Sigmoid colon (tissue), 7 donors: ENCODE data around the gene TMPRSS9. TPM values are rescaled to one million over a fixed set of nuclear protein-coding genes. Genes with fewer than 3 reads are reported as not detected.
A peak's percentile ranks its signal among the peaks of the same experiment; 100 is the strongest.
"Not testable (repeated sequence)": the region's sequence is repeated elsewhere in the genome, so short reads cannot be mapped to it uniquely, and the experiment has no call there.

Experiments used
- DNase-seq: peaks from one replicate; pipeline ENCODE4 v3.0.0-alpha.2; 2019
- H3K27ac ChIP-seq, 4 donors: fragments of 200-600 bp; sonication (generic); one replicate each; pipeline ENCODE4 v1.5.1; 2016 to 2019; ENCODE audit warnings: mild to moderate bottlenecking in 1 of 4
- H3K27me3 ChIP-seq, 3 donors: fragments of 200-600 bp; sonication (generic); one replicate each; pipeline ENCODE4 v1.5.1; 2019; ENCODE audit warnings: mild to moderate bottlenecking in 1 of 3
- H3K36me3 ChIP-seq, 4 donors: fragments of 200-600 bp; sonication (generic); one replicate each; pipeline ENCODE4 v1.5.1; 2016 to 2019
- H3K4me1 ChIP-seq, 4 donors: fragments of 200-600 bp; sonication (generic); one replicate each; pipeline ENCODE4 v1.5.1; 2017 to 2019
- H3K4me3 ChIP-seq, 4 donors: fragments of 200-600 bp; sonication (generic); one replicate each; pipeline ENCODE4 v1.5.1; 2017 to 2019; ENCODE audit warnings: mild to moderate bottlenecking in 2 of 4, moderate library complexity in 1 of 4
- H3K9me3 ChIP-seq, 4 donors: fragments of 200-600 bp in 3 of 4; sonication (generic) in 3 of 4; one replicate each; pipeline versions ENCODE4 v1.5.1 to v1.6.1; 2013 to 2019
- CTCF ChIP-seq, 4 experiments: fragments of 450-650 bp in 3 of 4; fragments of 200-600 bp in 1 of 4; IDR thresholded peaks; one replicate each; pipeline ENCODE4 v1.5.1; 2016 to 2019; ENCODE audit warnings: antibody characterized with exemption in 4 of 4, mild to moderate bottlenecking in 3 of 4, moderate library complexity in 2 of 4
- EP300 ChIP-seq, 4 donors: sonication (generic); formaldehyde crosslinking; IDR thresholded peaks; one replicate each; pipeline ENCODE4 v1.6.1; 2017; ENCODE audit warnings: antibody characterized with exemption in 4 of 4
- POLR2A ChIP-seq, 2 donors: fragments of 450-650 bp; IDR thresholded peaks; one replicate each; pipeline ENCODE4 v1.6.1; 2016; ENCODE audit warnings: antibody characterized with exemption in 2 of 2, mild to moderate bottlenecking in 2 of 2, moderate library complexity in 2 of 2
- POLR2AphosphoS5 ChIP-seq, 4 donors: sonication (generic); formaldehyde crosslinking; IDR thresholded peaks; one replicate each; pipeline ENCODE4 v1.6.1; 2017; ENCODE audit warnings: antibody characterized with exemption in 4 of 4
- WGBS, 2 donors: extraction: QIAGEN DNeasy Blood & Tissue Kit; methylation state at CpG; one replicate each; pipeline ENCODE4 v1.1.7; 2013; 5-methylcytosine and 5-hydroxymethylcytosine counted together
- intact Hi-C: fragments of 100-400 bp; cut with DNase I; formaldehyde crosslinking; loops from one replicate; pipeline ENCODE4 v1.15.1; 2023
- polyA plus RNA-seq, 3 donors: library from polyadenylated mRNA; stranded (reverse); fragments of 200-250 nt; gene quantifications; one replicate each; pipeline ENCODE4 v1.2.3, GENCODE V29; 2013
- total RNA-seq, 4 donors: library from RNA; depleted of rRNA; stranded (reverse); fragments of >200 nt; gene quantifications; one replicate each; pipeline ENCODE4 v1.1.0, GENCODE V29; 2016
- donor health status: healthy with polysubstance abuse.
- donor health status: Bipolar disorder and iron deficiency.
- donor health status: healthy.

The TMPRSS9 gene
- total and polyA plus RNA-seq, 7 donors = 0.16 to 0.68 (median 0.27) TPM; not detected in 3

GRCh38 chr19:2392366-2392765 lies 32.3 kb downstream of the TMPRSS9 start:
- no peaks in the 10 kb centered on the region for H3K9me3 ChIP-seq
- H3K4me3 ChIP-seq = no peak overlapping the region
- no peak overlapping the region for H3K27ac ChIP-seq
- intact Hi-C loops = no loop called here
- no peaks in the 10 kb centered on the region for H3K36me3 ChIP-seq
- peaks cover 0 to 16% (median 4%) of the 10 kb centered on the region in 3 donors for H3K27me3 ChIP-seq
- no peak for DNase-seq
- 65 to 76% methylated on average over 7 of the region's 7 CpGs for WGBS, 2 donors
- H3K4me1 ChIP-seq = no peaks in the 10 kb centered on the region
- TF ChIP-seq EP300 (IDR thresholded peaks at IDR 0.05) (no peak), POLR2A (IDR thresholded peaks at IDR 0.05) (no peak), CTCF (IDR thresholded peaks at IDR 0.05) (no peak), POLR2AphosphoS5 (IDR thresholded peaks at IDR 0.05) (no peak)

GRCh38 chr19:2392899-2393298 lies 32.8 kb downstream of the TMPRSS9 start:
- intact Hi-C loops, H3K27ac ChIP-seq, H3K36me3 ChIP-seq, H3K4me3 ChIP-seq, DNase-seq, H3K9me3 ChIP-seq, H3K4me1 ChIP-seq: not testable (repeated sequence)
- H3K27me3 ChIP-seq = peaks cover 0 to 11% (median 4%) of the 10 kb centered on the region in 3 donors
- WGBS, 2 donors = 84 to 86% methylated on average over 8 of the region's 8 CpGs

GRCh38 chr19:2394054-2394441 lies 34.0 kb downstream of the TMPRSS9 start:
- WGBS, 2 donors = 44 to 63% methylated on average over 8 of the region's 8 CpGs
- TF ChIP-seq EP300 (IDR thresholded peaks at IDR 0.05) (no peak), CTCF (IDR thresholded peaks at IDR 0.05) (no peak), POLR2A (IDR thresholded peaks at IDR 0.05) (no peak), POLR2AphosphoS5 (IDR thresholded peaks at IDR 0.05) (no peak)
- Histone ChIP-seq H3K27ac (peak overlapping the region in 1 of 4 donors; percentile 14), H3K9me3 (no peaks in the 10 kb centered on the region), H3K27me3 (peaks cover 0 to 11% (median 4%) of the 10 kb centered on the region in 3 donors), H3K4me1 (no peaks in the 10 kb centered on the region), H3K4me3 (no peak overlapping the region), H3K36me3 (no peaks in the 10 kb centered on the region)
- no peak for DNase-seq
- intact Hi-C loops = no loop called here

GRCh38 chr19:2394442-2395292 lies 34.6 kb downstream of the TMPRSS9 start:
- peak in 1 of 4 donors; percentile 17 for TF ChIP-seq POLR2AphosphoS5 (IDR thresholded peaks at IDR 0.05)
- no peak for TF ChIP-seq EP300 (IDR thresholded peaks at IDR 0.05)
- intact Hi-C loops = no loop called here
- Histone ChIP-seq H3K9me3 (no peaks in the 10 kb centered on the region), H3K36me3 (no peaks in the 10 kb centered on the region), H3K27me3 (peaks cover 0 to 11% (median 4%) of the 10 kb centered on the region in 3 donors), H3K27ac (peak overlapping the region in 1 of 4 donors; percentile 14), H3K4me1 (no peaks in the 10 kb centered on the region), H3K4me3 (no peak overlapping the region)
- DNase-seq = no peak
- 8 to 42% methylated on average over 27 of the region's 27 CpGs for WGBS, 2 donors

- intact Hi-C loops = not testable (repeated sequence)
Measured at GRCh38 chr19:2395293-2395829, 35.3 kb downstream of the TMPRSS9 start.

GRCh38 chr19:2397173-2397572 lies 37.1 kb downstream of the TMPRSS9 start:
- H3K27me3 ChIP-seq = peaks cover 0 to 11% (median 4%) of the 10 kb centered on the region in 3 donors
- DNase-seq, H3K4me1 ChIP-seq, H3K9me3 ChIP-seq, intact Hi-C loops, H3K36me3 ChIP-seq, H3K27ac ChIP-seq, H3K4me3 ChIP-seq: not testable (repeated sequence)
- 95 to 96% methylated on average over 7 of the region's 7 CpGs for WGBS, 2 donors

More at GRCh38 chr19:2395293-2395829, 35.3 kb downstream of the TMPRSS9 start:
- peaks cover 0 to 11% (median 4%) of the 10 kb centered on the region in 3 donors for H3K27me3 ChIP-seq
- not testable (repeated sequence) for H3K4me1 ChIP-seq, DNase-seq, H3K27ac ChIP-seq, H3K36me3 ChIP-seq, H3K4me3 ChIP-seq, H3K9me3 ChIP-seq
- 65 to 92% methylated on average over 18 of the region's 18 CpGs for WGBS, 2 donors
